Common myeloid progenitor, CD34-positive (primary cell): Measurements from ENCODE around the gene SMTNL2.
A peak's percentile ranks its signal among the peaks of the same experiment; 100 is the strongest.

Source experiments
- CTCF ChIA-PET: fragments of 350-600 bp; sonication (Branson Sonifier 250); formaldehyde crosslinking; loops from one replicate; lab custom pipeline; 2021; ENCODE audit warnings: antibody characterized with exemption; lab: Charles Lee
- POLR2A ChIA-PET: fragments of 350-600 bp; sonication (Branson Sonifier 250); formaldehyde crosslinking; loops from one replicate; lab custom pipeline; 2021; ENCODE audit warnings: antibody characterized with exemption; lab: Charles Lee
- DNase-seq, 3 donors: peaks; one replicate each; pipeline versions ENCODE4 v3.0.0 to v3.0.0-alpha.2; 2013
- H3K27ac ChIP-seq, 2 experiments: 1 replicate in 1 of 2; 2 replicates in 1 of 2; pipeline ENCODE4 v1.7.0; 2013; ENCODE audit warnings: inconsistent platforms in 2 of 2, low read length in 2 of 2, mild to moderate bottlenecking in 2 of 2, low read depth in 1 of 2, moderate library complexity in 1 of 2; ENCODE audit not compliant: severe bottlenecking in 2 of 2, insufficient read depth in 1 of 2, poor library complexity in 1 of 2
- H3K27me3 ChIP-seq, 5 experiments: replicated peaks in 2 of 5; 1 replicate in 3 of 5; 2 replicates in 2 of 5; pipeline versions ENCODE4 v1.6.1 to v1.7.0; 2013; ENCODE audit warnings: low read length in 4 of 5, mild to moderate bottlenecking in 2 of 5, moderate library complexity in 2 of 5, inconsistent platforms in 1 of 5; ENCODE audit not compliant: insufficient read depth in 5 of 5, control insufficient read depth in 4 of 5
- H3K36me3 ChIP-seq, 4 experiments: 1 replicate in 2 of 4; 2 replicates in 2 of 4; pipeline versions ENCODE4 v1.6.1 to v1.7.0; 2013; ENCODE audit warnings: low read length in 3 of 4, control low read depth in 1 of 4, mild to moderate bottlenecking in 1 of 4; ENCODE audit not compliant: control insufficient read depth in 4 of 4, insufficient read depth in 4 of 4
- H3K4me1 ChIP-seq, 4 experiments: 1 replicate in 3 of 4; 2 replicates in 1 of 4; pipeline versions ENCODE4 v1.6.1 to v1.7.1; 2013; ENCODE audit warnings: low read length in 3 of 4, mild to moderate bottlenecking in 3 of 4, control low read depth in 1 of 4, inconsistent platforms in 1 of 4, moderate library complexity in 1 of 4; ENCODE audit not compliant: control insufficient read depth in 4 of 4, insufficient read depth in 4 of 4; ENCODE audit errors: control extremely low read depth in 1 of 4
- H3K4me3 ChIP-seq, 7 experiments: 1 replicate in 4 of 7; 2 replicates in 3 of 7; pipeline versions ENCODE4 v1.5.1 to v1.7.0; 2013; ENCODE audit warnings: mild to moderate bottlenecking in 7 of 7, low read length in 6 of 7, moderate library complexity in 6 of 7, inconsistent platforms in 2 of 7, low read depth in 2 of 7, control low read depth in 1 of 7; ENCODE audit not compliant: insufficient read depth in 4 of 7, control insufficient read depth in 1 of 7; ENCODE audit errors: extremely low read depth in 1 of 7
- H3K9me3 ChIP-seq, 5 experiments: 1 replicate in 4 of 5; 2 replicates in 1 of 5; pipeline versions ENCODE4 v1.6.1 to v1.7.1; 2013; ENCODE audit warnings: low read length in 4 of 5, mild to moderate bottlenecking in 2 of 5, inconsistent platforms in 1 of 5, low read depth in 1 of 5, moderate library complexity in 1 of 5; ENCODE audit not compliant: control insufficient read depth in 4 of 5, insufficient read depth in 2 of 5; ENCODE audit errors: control extremely low read depth in 1 of 5
- WGBS: methylation state at CpG from one replicate; pipeline ENCODE4 v1.1.5; 2013; ENCODE audit not compliant: insufficient coverage; 5-methylcytosine and 5-hydroxymethylcytosine counted together

SMTNL2 gene

GRCh38 chr17:4551141-4551540 is 33.2 kb upstream of the SMTNL2 start:
- DNase-seq: peak; percentile 30 to 63 (median 59)
- ChIA-PET POLR2A (no interaction called here), CTCF (interaction anchor here (1.2 to 5.4 kb wide), 6 partner anchors 12 to 74 kb away, joined by 3 to 18 read pairs (median 6); no protein-coding TSS in a partner anchor)

DNA sequence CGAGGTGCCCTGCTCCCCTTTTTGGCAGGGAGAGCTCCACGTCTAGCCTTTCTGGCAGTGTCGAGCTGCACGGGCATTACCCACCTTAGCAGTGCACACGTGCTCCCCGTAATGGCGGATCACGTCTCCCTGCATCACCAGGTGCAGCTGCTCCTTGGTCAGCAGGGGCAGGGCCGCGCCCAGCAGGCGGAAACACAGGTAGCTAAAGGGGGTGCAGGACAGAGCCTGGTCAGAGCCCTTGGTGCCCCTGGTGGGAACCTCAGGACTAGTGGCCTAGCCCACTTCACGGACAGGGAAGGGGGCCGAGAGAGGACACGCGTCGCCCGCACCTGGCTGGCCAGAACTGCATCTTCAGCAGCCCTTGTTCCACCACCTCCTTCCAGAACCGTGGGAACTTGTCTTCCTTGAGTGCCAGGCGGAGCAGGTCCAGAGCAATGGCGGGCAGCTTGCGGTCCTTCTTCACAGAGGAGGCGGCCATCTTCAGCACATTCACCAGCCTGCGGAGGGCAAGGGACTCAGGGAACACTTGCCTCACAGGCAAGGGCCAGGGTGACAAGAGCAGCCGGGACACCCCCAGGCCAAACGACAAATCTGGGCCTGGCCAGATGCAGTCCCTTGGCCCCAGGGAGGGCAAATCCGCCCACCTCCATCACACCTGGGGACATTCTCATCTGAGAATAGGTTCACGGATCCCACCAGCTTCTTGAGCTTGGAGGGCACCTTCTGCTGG is 32.4 kb upstream of the SMTNL2 start:
- WGBS: over 99% methylated on average over 23 of the region's 27 CpGs
- CTCF ChIA-PET: interaction anchor here (0.6 to 5.4 kb wide), 10 partner anchors 10 to 199 kb away, joined by 3 to 18 read pairs (median 4); no protein-coding TSS in a partner anchor
- no peak for DNase-seq
- H3K9me3 ChIP-seq: no peaks in the 10 kb centered on the region
- H3K4me3 ChIP-seq: no peak overlapping the region
- H3K4me1 ChIP-seq: peaks cover 0 to 26% (median 24%) of the 10 kb centered on the region in 4 experiments
- no peaks in the 10 kb centered on the region for H3K27me3 ChIP-seq
- H3K36me3 ChIP-seq: peaks cover 4 to 68% (median 55%) of the 10 kb centered on the region in 4 experiments
- H3K27ac ChIP-seq: no peak overlapping the region
- POLR2A ChIA-PET: no interaction called here

More at GRCh38 chr17:4551141-4551540, 33.2 kb upstream of the SMTNL2 start:
- WGBS: 82% methylated on average over 5 of the region's 8 CpGs
- H3K27me3 ChIP-seq: no peaks in the 10 kb centered on the region
- H3K4me1 ChIP-seq: peaks cover 0 to 24% (median 22%) of the 10 kb centered on the region in 4 experiments
- no peaks in the 10 kb centered on the region for H3K9me3 ChIP-seq
- no peak overlapping the region for H3K27ac ChIP-seq
- peaks cover 4 to 75% (median 61%) of the 10 kb centered on the region in 4 experiments for H3K36me3 ChIP-seq
- H3K4me3 ChIP-seq: no peak overlapping the region

DNA sequence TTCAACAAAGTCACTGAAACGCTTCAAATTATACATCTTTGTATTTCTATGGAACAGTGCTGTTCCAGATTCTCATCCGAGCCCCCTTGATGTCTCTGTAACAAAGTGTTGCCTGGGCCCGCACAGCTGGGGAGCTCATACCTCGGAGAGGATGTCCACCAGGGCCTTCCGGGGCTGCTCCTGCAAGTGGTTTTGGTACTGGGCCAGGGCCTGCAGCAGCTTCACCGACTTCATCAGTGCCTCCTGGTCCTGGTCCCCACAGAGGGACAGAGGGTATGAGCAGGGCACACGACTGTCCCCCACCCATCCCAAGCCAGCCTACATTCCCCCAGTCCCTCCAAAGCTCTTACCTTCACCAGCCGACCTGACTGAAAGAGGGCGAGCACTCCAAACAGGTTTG is 30.7 kb upstream of the SMTNL2 start:
- H3K27me3 ChIP-seq: no peaks in the 10 kb centered on the region
- H3K36me3 ChIP-seq: peaks cover 4 to 51% (median 39%) of the 10 kb centered on the region in 4 experiments
- H3K4me3 ChIP-seq: peak overlapping the region in 3 of 7 experiments; percentile 86 to 97 (median 91)
- ChIA-PET CTCF (interaction anchor here (1.1 to 4.8 kb wide), 4 partner anchors 13 to 150 kb away, joined by 3 to 36 read pairs (median 5); partner anchors contain the start of gene PELP1), POLR2A (no interaction called here)
- no peaks in the 10 kb centered on the region for H3K9me3 ChIP-seq
- H3K27ac ChIP-seq: no peak overlapping the region
- peaks cover 0 to 26% (median 24%) of the 10 kb centered on the region in 4 experiments for H3K4me1 ChIP-seq
- 94% methylated on average over 9 of the region's 9 CpGs for WGBS
- no peak for DNase-seq

- Histone ChIP-seq H3K4me3 (peak overlapping the region; percentile 79 to 97 (median 85)), H3K9me3 (no peaks in the 10 kb centered on the region), H3K36me3 (peaks cover 4 to 43% (median 32%) of the 10 kb centered on the region in 4 experiments), H3K4me1 (peaks cover 0 to 26% (median 24%) of the 10 kb centered on the region in 4 experiments), H3K27ac (peak overlapping the region; percentile 25 to 88), H3K27me3 (no peaks in the 10 kb centered on the region)
- ChIA-PET CTCF (interaction anchor here (0.9 to 4.8 kb wide), 3 partner anchors 12 to 46 kb away, joined by 3 to 36 read pairs (median 3); no protein-coding TSS in a partner anchor), POLR2A (no interaction called here)
- 28% methylated on average over 16 of the region's 18 CpGs for WGBS
- no peak for DNase-seq
Observed at GRCh38 chr17:4554441-4554996, 29.8 kb upstream of the SMTNL2 start.

GRCh38 chr17:4554997-4555799 is 29.1 kb upstream of the SMTNL2 start, which contains the start of gene MYBBP1A:
MYBBP1A (minus strand) TSS chr17:4555384; CDS start chr17:4555324, 60 bp downstream.
- WGBS: 0% methylated on average over 66 of the region's 69 CpGs

More at GRCh38 chr17:4554997-4555799, 29.1 kb upstream of the SMTNL2 start, which contains the start of gene MYBBP1A:
- peak within 1 kb of the TSS; percentile 79 to 97 (median 85) for H3K4me3 ChIP-seq
- no peaks in the 10 kb centered on the region for H3K27me3 ChIP-seq
- H3K36me3 ChIP-seq: peaks cover 4 to 36% (median 25%) of the 10 kb centered on the region in 4 experiments
- POLR2A ChIA-PET: interaction anchor here (0.6 kb wide), 1 partner anchor 290 kb away, joined by 3 read pairs; no protein-coding TSS in a partner anchor
- CTCF ChIA-PET: interaction anchor here (1.6 to 4.8 kb wide), 2 partner anchors 11 to 15 kb away, joined by 3 to 36 read pairs; no protein-coding TSS in a partner anchor
- peaks cover 0 to 26% (median 24%) of the 10 kb centered on the region in 4 experiments for H3K4me1 ChIP-seq
- DNase-seq: peak; percentile 94 to 96 (median 94)
- peak within 1 kb of the TSS; percentile 50 to 88 for H3K27ac ChIP-seq
- H3K9me3 ChIP-seq: no peaks in the 10 kb centered on the region
